WTC11 (cell line): ENCODE data around the gene KYNU. TPM values are rescaled to one million over a fixed set of nuclear protein-coding genes. Genes with fewer than 3 reads are reported as not detected.
"Not testable (repeated sequence)": the region's sequence is repeated elsewhere in the genome, so short reads cannot be mapped to it uniquely, and the experiment has no call there.

Source experiments
- ATAC-seq: fragments of 200-7000 bp; cut with Tn5 transposase; 2 replicates; pipeline ENCODE4 v1.10.0; 2021; ENCODE audit warnings: mild to moderate bottlenecking, moderate library complexity
- CTCF ChIA-PET: fragments of 300-600 bp; sonication (Branson Sonifier 250); formaldehyde crosslinking; loops from one replicate; lab custom pipeline; 2021; ENCODE audit warnings: antibody characterized with exemption; lab: Charles Lee
- POLR2A ChIA-PET: fragments of 350-600 bp; sonication (Branson Sonifier 250); formaldehyde crosslinking; loops from one replicate; lab custom pipeline; 2021; ENCODE audit warnings: antibody characterized with exemption; lab: Charles Lee
- DNase-seq: peaks from one replicate; pipeline ENCODE4 v3.0.0; 2021; ENCODE audit warnings: low spot score
- H3K27ac Mint-ChIP-seq: 2 replicates; pipeline ENCODE4 v1.8.0; 2021; ENCODE audit warnings: mixed read lengths
- H3K27me3 Mint-ChIP-seq: 2 replicates; pipeline ENCODE4 v1.8.0; 2021; ENCODE audit warnings: low read depth, mild to moderate bottlenecking, moderate library complexity, mixed read lengths
- H3K36me3 Mint-ChIP-seq: 2 replicates; pipeline ENCODE4 v1.8.0; 2021; ENCODE audit warnings: mixed read lengths
- H3K4me1 Mint-ChIP-seq: 2 replicates; pipeline ENCODE4 v1.8.0; 2022; ENCODE audit warnings: mixed read lengths
- H3K4me3 Mint-ChIP-seq: 2 replicates; pipeline ENCODE4 v1.8.0; 2021; ENCODE audit warnings: mild to moderate bottlenecking, moderate library complexity, mixed read lengths
- H3K9me3 Mint-ChIP-seq: 2 replicates; pipeline ENCODE4 v1.8.0; 2021; ENCODE audit warnings: mixed read lengths
- ELF4 ChIP-seq: sonication (generic); formaldehyde crosslinking; IDR thresholded peaks from 2 replicates; pipeline ENCODE4 v1.8.1; 2022; ENCODE audit warnings: low read depth, mild to moderate bottlenecking, moderate library complexity, missing genetic modification reagents
- ESRRA ChIP-seq: sonication (generic); formaldehyde crosslinking; IDR thresholded peaks from 2 replicates; pipeline ENCODE4 v1.8.1; 2022; ENCODE audit warnings: mild to moderate bottlenecking, missing genetic modification reagents, borderline replicate concordance
- ETV6 ChIP-seq: sonication (generic); formaldehyde crosslinking; IDR thresholded peaks from 2 replicates; pipeline ENCODE4 v1.8.1; 2022; ENCODE audit warnings: mild to moderate bottlenecking, missing genetic modification reagents
- MXD4 ChIP-seq: fragments of 250-450 bp; sonication (Bioruptor Pico); IDR thresholded peaks from 2 replicates; pipeline ENCODE4 v1.8.0; 2021; ENCODE audit warnings: mild to moderate bottlenecking, moderate library complexity, borderline replicate concordance
- NFYB ChIP-seq: sonication (generic); formaldehyde crosslinking; conservative IDR thresholded peaks from 2 replicates; pipeline ENCODE4 v1.8.0; 2022; ENCODE audit warnings: low read depth, missing genetic modification reagents
- SP1 ChIP-seq: sonication (generic); formaldehyde crosslinking; conservative IDR thresholded peaks from 2 replicates; pipeline ENCODE4 v1.8.1; 2022; ENCODE audit warnings: missing genetic modification reagents
- TEAD4 ChIP-seq: sonication (generic); formaldehyde crosslinking; IDR thresholded peaks from 2 replicates; pipeline ENCODE4 v1.8.0; 2022; ENCODE audit warnings: mild to moderate bottlenecking, missing genetic modification reagents
- ZNF423 ChIP-seq: fragments of 250-450 bp; sonication (Bioruptor Pico); IDR thresholded peaks from 2 replicates; pipeline ENCODE4 v2.1.2; 2022; ENCODE audit warnings: mild to moderate bottlenecking, moderate library complexity
- total RNA-seq: library from RNA; stranded (reverse); gene quantifications from 3 replicates; pipeline ENCODE4 v1.2.3, GENCODE V29; 2021
- TF ChIP-seq, protein P1 (sequence below): sonication (generic); formaldehyde crosslinking; conservative IDR thresholded peaks from 2 replicates; pipeline ENCODE4 v1.8.1; 2022; ENCODE audit warnings: mild to moderate bottlenecking, missing genetic modification reagents
- TF ChIP-seq, protein P2 (sequence below): sonication (generic); formaldehyde crosslinking; IDR thresholded peaks from 2 replicates; pipeline ENCODE4 v1.8.0; 2022; ENCODE audit warnings: mild to moderate bottlenecking, missing genetic modification reagents
- TF ChIP-seq, protein P3 (sequence below): sonication (generic); formaldehyde crosslinking; IDR thresholded peaks from 2 replicates; pipeline ENCODE4 v1.8.0; 2023; ENCODE audit warnings: mild to moderate bottlenecking, missing genetic modification reagents
- TF ChIP-seq, protein P4 (sequence below): sonication (generic); formaldehyde crosslinking; IDR thresholded peaks from 2 replicates; pipeline ENCODE4 v1.8.1; 2023; ENCODE audit warnings: mild to moderate bottlenecking, missing genetic modification reagents
- TF ChIP-seq, protein P5 (sequence below): fragments of 250-450 bp; sonication (Bioruptor Pico); IDR thresholded peaks from 2 replicates; pipeline ENCODE4 v2.1.2; 2022; ENCODE audit warnings: mild to moderate bottlenecking, moderate library complexity
- TF ChIP-seq, protein P6 (sequence below): sonication (generic); formaldehyde crosslinking; IDR thresholded peaks from 2 replicates; pipeline ENCODE4 v1.8.0; 2023; ENCODE audit warnings: missing genetic modification reagents
- TF ChIP-seq, protein P7 (sequence below): sonication (generic); formaldehyde crosslinking; IDR thresholded peaks from 2 replicates; pipeline ENCODE4 v1.8.0; 2023; ENCODE audit warnings: missing genetic modification reagents, mild to moderate bottlenecking, borderline replicate concordance

KYNU gene
- total RNA-seq, 1 experiment from 2014 or later, result 0.85 TPM

DNA sequence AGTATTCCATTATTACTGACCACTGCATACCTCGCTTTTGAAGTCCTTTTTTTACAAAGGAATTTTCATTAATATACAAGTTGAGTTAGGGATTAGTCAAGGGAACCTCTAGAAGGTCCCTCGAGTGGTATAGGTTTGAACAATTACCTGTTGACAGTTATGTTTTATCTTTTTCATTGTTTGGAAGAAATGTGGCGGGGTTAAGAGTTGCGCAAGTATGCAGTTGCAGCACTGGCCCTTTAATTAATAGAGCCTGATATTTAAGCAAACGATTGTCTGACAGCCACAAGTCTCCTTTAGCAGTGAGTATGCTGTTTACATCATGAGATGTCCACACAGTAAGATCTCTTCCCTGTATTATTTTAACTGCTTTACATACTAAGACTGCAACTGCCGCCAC is 24.3 kb downstream of the KYNU start:
- Mint-ChIP-seq H3K36me3 (no peaks in the 10 kb centered on the region), H3K27ac (no peak overlapping the region), H3K9me3 (peaks cover 14% of the 10 kb centered on the region), H3K4me1 (peaks cover 15% of the 10 kb centered on the region), H3K27me3 (no peaks in the 10 kb centered on the region; the same call in 1 of the 2 replicates), H3K4me3 (no peak overlapping the region)
- POLR2A ChIA-PET, result no interaction called here
- ATAC-seq, result no peak
- no peak for DNase-seq
- TF ChIP-seq ELF4 (no peak), ZNF423 (no peak), ESRRA (CRISPR knock-in tag) (no peak), TEAD4 (CRISPR knock-in tag) (no peak), SP1 (CRISPR knock-in tag) (no peak), NFYB (CRISPR knock-in tag) (no peak)
- TF ChIP-seq, protein P1, sequence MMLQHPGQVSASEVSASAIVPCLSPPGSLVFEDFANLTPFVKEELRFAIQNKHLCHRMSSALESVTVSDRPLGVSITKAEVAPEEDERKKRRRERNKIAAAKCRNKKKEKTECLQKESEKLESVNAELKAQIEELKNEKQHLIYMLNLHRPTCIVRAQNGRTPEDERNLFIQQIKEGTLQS, result no peak
- TF ChIP-seq, protein P2, sequence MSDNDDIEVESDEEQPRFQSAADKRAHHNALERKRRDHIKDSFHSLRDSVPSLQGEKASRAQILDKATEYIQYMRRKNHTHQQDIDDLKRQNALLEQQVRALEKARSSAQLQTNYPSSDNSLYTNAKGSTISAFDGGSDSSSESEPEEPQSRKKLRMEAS, result no peak
- TF ChIP-seq, protein P3, sequence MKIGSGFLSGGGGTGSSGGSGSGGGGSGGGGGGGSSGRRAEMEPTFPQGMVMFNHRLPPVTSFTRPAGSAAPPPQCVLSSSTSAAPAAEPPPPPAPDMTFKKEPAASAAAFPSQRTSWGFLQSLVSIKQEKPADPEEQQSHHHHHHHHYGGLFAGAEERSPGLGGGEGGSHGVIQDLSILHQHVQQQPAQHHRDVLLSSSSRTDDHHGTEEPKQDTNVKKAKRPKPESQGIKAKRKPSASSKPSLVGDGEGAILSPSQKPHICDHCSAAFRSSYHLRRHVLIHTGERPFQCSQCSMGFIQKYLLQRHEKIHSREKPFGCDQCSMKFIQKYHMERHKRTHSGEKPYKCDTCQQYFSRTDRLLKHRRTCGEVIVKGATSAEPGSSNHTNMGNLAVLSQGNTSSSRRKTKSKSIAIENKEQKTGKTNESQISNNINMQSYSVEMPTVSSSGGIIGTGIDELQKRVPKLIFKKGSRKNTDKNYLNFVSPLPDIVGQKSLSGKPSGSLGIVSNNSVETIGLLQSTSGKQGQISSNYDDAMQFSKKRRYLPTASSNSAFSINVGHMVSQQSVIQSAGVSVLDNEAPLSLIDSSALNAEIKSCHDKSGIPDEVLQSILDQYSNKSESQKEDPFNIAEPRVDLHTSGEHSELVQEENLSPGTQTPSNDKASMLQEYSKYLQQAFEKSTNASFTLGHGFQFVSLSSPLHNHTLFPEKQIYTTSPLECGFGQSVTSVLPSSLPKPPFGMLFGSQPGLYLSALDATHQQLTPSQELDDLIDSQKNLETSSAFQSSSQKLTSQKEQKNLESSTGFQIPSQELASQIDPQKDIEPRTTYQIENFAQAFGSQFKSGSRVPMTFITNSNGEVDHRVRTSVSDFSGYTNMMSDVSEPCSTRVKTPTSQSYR, result no peak
- TF ChIP-seq, protein P4, sequence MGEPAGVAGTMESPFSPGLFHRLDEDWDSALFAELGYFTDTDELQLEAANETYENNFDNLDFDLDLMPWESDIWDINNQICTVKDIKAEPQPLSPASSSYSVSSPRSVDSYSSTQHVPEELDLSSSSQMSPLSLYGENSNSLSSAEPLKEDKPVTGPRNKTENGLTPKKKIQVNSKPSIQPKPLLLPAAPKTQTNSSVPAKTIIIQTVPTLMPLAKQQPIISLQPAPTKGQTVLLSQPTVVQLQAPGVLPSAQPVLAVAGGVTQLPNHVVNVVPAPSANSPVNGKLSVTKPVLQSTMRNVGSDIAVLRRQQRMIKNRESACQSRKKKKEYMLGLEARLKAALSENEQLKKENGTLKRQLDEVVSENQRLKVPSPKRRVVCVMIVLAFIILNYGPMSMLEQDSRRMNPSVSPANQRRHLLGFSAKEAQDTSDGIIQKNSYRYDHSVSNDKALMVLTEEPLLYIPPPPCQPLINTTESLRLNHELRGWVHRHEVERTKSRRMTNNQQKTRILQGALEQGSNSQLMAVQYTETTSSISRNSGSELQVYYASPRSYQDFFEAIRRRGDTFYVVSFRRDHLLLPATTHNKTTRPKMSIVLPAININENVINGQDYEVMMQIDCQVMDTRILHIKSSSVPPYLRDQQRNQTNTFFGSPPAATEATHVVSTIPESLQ (CRISPR knock-in tag), result no peak
- TF ChIP-seq, protein P5, sequence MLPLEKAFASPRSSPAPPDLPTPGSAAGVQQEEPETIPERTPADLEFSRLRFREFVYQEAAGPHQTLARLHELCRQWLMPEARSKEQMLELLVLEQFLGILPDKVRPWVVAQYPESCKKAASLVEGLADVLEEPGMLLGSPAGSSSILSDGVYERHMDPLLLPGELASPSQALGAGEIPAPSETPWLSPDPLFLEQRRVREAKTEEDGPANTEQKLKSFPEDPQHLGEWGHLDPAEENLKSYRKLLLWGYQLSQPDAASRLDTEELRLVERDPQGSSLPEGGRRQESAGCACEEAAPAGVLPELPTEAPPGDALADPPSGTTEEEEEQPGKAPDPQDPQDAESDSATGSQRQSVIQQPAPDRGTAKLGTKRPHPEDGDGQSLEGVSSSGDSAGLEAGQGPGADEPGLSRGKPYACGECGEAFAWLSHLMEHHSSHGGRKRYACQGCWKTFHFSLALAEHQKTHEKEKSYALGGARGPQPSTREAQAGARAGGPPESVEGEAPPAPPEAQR (CRISPR knock-in tag), result no peak
- CTCF ChIA-PET, result no interaction called here

DNA sequence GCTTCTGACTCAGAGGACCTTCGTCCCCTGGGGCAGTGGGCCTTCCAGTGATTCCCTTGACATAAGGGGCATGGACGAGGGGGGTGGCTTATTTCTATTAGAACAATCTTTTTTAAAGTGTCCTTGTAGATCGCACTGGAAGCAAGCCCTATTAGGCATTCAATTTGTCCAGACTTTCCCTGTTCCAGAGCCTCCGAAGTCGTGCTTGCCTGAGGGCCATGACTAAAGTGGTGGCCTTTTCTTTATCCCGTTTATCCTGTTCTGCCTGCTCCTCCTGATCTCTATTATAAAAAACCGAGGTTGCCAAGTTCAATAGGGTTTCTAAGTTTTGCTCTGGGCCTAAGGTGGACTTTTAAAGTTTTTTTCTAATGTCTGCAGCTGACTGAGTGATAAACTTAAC is 26.3 kb downstream of the KYNU start:
- ATAC-seq, DNase-seq, H3K36me3 Mint-ChIP-seq, H3K4me3 Mint-ChIP-seq, CTCF ChIA-PET, H3K27me3 Mint-ChIP-seq, H3K27ac Mint-ChIP-seq, POLR2A ChIA-PET: not testable (repeated sequence)
- peaks cover 15% of the 10 kb centered on the region for H3K4me1 Mint-ChIP-seq
- H3K9me3 Mint-ChIP-seq, result peaks cover 16% of the 10 kb centered on the region

DNA sequence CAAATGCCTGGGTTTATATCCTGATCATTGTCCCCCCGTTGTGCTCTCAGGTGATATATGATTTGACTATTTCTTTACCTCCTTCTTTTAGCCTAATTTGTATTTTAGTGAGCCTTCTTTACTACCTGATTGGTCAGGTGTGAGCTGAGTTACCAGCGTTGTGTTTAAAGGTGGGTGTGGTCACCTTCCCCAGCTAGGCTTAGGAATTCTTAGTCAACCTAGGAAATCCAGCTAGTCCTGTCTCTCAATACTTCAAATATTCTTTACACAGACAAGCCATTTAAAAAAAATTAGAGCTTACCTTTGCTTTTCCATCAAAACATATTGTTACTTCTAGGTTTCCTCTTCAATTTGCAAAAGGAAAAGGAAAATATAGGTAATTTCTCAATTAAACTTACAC is 30.2 kb downstream of the KYNU start:
- Mint-ChIP-seq H3K36me3 (no peaks in the 10 kb centered on the region), H3K27me3 (no peaks in the 10 kb centered on the region; the same call in 1 of the 2 replicates), H3K9me3 (peaks cover 15% of the 10 kb centered on the region), H3K4me3 (no peak overlapping the region), H3K27ac (no peak overlapping the region), H3K4me1 (peaks cover 15% of the 10 kb centered on the region)
- ATAC-seq, result no peak
- CTCF ChIA-PET, result no interaction called here
- POLR2A ChIA-PET, result no interaction called here
- no peak for DNase-seq
- no peak for TF ChIP-seq ETV6 (CRISPR knock-in tag)
- TF ChIP-seq, protein P5 (CRISPR knock-in tag), result no peak
- TF ChIP-seq, protein P6, sequence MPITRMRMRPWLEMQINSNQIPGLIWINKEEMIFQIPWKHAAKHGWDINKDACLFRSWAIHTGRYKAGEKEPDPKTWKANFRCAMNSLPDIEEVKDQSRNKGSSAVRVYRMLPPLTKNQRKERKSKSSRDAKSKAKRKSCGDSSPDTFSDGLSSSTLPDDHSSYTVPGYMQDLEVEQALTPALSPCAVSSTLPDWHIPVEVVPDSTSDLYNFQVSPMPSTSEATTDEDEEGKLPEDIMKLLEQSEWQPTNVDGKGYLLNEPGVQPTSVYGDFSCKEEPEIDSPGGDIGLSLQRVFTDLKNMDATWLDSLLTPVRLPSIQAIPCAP (CRISPR knock-in tag), result no peak
- TF ChIP-seq, protein P4 (CRISPR knock-in tag), result no peak
- TF ChIP-seq MXD4 (CRISPR knock-in tag), result no peak
- TF ChIP-seq, protein P7, sequence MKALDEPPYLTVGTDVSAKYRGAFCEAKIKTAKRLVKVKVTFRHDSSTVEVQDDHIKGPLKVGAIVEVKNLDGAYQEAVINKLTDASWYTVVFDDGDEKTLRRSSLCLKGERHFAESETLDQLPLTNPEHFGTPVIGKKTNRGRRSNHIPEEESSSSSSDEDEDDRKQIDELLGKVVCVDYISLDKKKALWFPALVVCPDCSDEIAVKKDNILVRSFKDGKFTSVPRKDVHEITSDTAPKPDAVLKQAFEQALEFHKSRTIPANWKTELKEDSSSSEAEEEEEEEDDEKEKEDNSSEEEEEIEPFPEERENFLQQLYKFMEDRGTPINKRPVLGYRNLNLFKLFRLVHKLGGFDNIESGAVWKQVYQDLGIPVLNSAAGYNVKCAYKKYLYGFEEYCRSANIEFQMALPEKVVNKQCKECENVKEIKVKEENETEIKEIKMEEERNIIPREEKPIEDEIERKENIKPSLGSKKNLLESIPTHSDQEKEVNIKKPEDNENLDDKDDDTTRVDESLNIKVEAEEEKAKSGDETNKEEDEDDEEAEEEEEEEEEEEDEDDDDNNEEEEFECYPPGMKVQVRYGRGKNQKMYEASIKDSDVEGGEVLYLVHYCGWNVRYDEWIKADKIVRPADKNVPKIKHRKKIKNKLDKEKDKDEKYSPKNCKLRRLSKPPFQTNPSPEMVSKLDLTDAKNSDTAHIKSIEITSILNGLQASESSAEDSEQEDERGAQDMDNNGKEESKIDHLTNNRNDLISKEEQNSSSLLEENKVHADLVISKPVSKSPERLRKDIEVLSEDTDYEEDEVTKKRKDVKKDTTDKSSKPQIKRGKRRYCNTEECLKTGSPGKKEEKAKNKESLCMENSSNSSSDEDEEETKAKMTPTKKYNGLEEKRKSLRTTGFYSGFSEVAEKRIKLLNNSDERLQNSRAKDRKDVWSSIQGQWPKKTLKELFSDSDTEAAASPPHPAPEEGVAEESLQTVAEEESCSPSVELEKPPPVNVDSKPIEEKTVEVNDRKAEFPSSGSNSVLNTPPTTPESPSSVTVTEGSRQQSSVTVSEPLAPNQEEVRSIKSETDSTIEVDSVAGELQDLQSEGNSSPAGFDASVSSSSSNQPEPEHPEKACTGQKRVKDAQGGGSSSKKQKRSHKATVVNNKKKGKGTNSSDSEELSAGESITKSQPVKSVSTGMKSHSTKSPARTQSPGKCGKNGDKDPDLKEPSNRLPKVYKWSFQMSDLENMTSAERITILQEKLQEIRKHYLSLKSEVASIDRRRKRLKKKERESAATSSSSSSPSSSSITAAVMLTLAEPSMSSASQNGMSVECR (CRISPR knock-in tag), result no peak
